ENCODE measurements around the gene ELOVL6. TPM values are rescaled to one million over a fixed set of nuclear protein-coding genes. Genes with fewer than 3 reads are reported as not detected.

Gene ELOVL6
- polyA plus RNA-seq, 1 donor from 2014 or later = 21.3 TPM

DNA sequence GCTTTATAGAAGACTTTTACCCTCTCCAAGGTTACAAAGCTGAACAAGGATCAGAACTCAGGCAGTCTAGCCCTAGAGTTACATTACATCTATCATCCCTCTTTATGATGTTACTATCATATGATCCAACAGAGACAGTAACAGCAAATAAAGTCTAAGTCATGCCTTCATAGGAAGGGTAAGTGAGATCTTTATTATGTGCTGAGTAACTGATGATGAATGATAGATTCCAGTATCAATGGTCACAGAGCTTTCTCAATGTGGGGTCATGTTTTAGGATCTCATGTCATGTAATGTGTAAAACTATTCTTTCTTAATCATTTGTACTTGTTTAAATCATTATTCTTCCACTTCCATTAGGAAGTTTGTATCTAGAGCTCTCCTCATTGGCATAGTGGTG is 22.8 kb downstream of the ELOVL6 start:
- Histone ChIP-seq H3K36me3 (ENCODE audit: insufficient read depth, low read length) (no peaks in the 10 kb centered on the region), H3K9me3 (ENCODE audit: low read length) (no peaks in the 10 kb centered on the region), H3K9ac (ENCODE audit: low read length) (no peak overlapping the region), H3K27ac (ENCODE audit: low read length) (no peak overlapping the region), H3K4me2 (ENCODE audit: low read length) (no peak overlapping the region), H2AFZ (ENCODE audit: low read depth, low read length) (no peak overlapping the region), H3K79me2 (replicated peaks; ENCODE audit: insufficient read depth, low read length) (peaks cover 40% of the 10 kb centered on the region), H3K9me2 (ENCODE audit: insufficient read depth, low read length) (no peaks in the 10 kb centered on the region), H3K4me3 (ENCODE audit: low read length) (no peak overlapping the region), H3K27me3 (ENCODE audit: insufficient read depth, low read depth, low read length) (no peaks in the 10 kb centered on the region), H4K20me1 (ENCODE audit: insufficient read depth) (no peaks in the 10 kb centered on the region), H3F3A (ENCODE audit: insufficient read depth, low read length, poor library complexity, severe bottlenecking) (peaks cover 3% of the 10 kb centered on the region)
- TF ChIP-seq TAF1 (IDR thresholded peaks at IDR 0.05; ENCODE audit: low read depth) (no peak), SMC3 (conservative IDR thresholded peaks at IDR 0.05; ENCODE audit: poor library complexity) (no peak), CTCF (IDR thresholded peaks at IDR 0.05; ENCODE audit: poor library complexity, severe bottlenecking) (no peak), POLR2AphosphoS5 (IDR thresholded peaks at IDR 0.05) (no peak), EP300 (conservative IDR thresholded peaks at IDR 0.05; ENCODE audit: poor library complexity, severe bottlenecking) (no peak), MXI1 (conservative IDR thresholded peaks at IDR 0.05; ENCODE audit: poor library complexity, severe bottlenecking) (no peak)
- TF ChIP-seq, protein P1, sequence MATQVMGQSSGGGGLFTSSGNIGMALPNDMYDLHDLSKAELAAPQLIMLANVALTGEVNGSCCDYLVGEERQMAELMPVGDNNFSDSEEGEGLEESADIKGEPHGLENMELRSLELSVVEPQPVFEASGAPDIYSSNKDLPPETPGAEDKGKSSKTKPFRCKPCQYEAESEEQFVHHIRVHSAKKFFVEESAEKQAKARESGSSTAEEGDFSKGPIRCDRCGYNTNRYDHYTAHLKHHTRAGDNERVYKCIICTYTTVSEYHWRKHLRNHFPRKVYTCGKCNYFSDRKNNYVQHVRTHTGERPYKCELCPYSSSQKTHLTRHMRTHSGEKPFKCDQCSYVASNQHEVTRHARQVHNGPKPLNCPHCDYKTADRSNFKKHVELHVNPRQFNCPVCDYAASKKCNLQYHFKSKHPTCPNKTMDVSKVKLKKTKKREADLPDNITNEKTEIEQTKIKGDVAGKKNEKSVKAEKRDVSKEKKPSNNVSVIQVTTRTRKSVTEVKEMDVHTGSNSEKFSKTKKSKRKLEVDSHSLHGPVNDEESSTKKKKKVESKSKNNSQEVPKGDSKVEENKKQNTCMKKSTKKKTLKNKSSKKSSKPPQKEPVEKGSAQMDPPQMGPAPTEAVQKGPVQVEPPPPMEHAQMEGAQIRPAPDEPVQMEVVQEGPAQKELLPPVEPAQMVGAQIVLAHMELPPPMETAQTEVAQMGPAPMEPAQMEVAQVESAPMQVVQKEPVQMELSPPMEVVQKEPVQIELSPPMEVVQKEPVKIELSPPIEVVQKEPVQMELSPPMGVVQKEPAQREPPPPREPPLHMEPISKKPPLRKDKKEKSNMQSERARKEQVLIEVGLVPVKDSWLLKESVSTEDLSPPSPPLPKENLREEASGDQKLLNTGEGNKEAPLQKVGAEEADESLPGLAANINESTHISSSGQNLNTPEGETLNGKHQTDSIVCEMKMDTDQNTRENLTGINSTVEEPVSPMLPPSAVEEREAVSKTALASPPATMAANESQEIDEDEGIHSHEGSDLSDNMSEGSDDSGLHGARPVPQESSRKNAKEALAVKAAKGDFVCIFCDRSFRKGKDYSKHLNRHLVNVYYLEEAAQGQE (IDR thresholded peaks at IDR 0.05; ENCODE audit: borderline replicate concordance) = no peak

DNA sequence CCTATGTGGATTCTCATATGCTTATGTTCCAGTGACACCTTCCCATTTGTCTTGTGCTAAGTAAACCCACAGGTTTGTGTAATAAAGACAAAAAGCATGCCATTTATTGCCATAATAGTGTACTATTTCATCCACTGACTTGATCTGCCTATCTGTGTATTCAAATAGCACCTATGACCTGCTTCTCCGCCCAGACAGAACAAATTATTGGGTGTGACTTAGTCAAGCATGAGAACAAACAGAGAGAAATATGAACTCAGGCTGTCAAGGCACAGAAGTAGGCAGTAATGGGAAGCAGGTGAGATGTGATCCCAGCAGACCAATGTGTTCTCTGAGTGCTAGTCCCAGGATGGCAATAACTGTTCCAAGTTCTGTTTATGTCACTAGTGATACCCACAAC is 25.4 kb downstream of the ELOVL6 start:
- Histone ChIP-seq H3K9me3 (ENCODE audit: low read length) (no peaks in the 10 kb centered on the region), H3K9me2 (ENCODE audit: insufficient read depth, low read length) (no peaks in the 10 kb centered on the region), H4K20me1 (ENCODE audit: insufficient read depth) (no peaks in the 10 kb centered on the region), H3K27ac (ENCODE audit: low read length) (no peak overlapping the region), H3K9ac (ENCODE audit: low read length) (no peak overlapping the region), H3K36me3 (ENCODE audit: insufficient read depth, low read length) (no peaks in the 10 kb centered on the region), H3K4me3 (ENCODE audit: low read length) (no peak overlapping the region), H3K27me3 (ENCODE audit: insufficient read depth, low read depth, low read length) (no peaks in the 10 kb centered on the region), H3K4me2 (ENCODE audit: low read length) (no peak overlapping the region), H2AFZ (ENCODE audit: low read depth, low read length) (no peak overlapping the region), H3F3A (ENCODE audit: insufficient read depth, low read length, poor library complexity, severe bottlenecking) (no peaks in the 10 kb centered on the region), H3K79me2 (replicated peaks; ENCODE audit: insufficient read depth, low read length) (peaks cover 25% of the 10 kb centered on the region)
- no peak for TF ChIP-seq MXI1 (conservative IDR thresholded peaks at IDR 0.05; ENCODE audit: poor library complexity, severe bottlenecking)

DNA sequence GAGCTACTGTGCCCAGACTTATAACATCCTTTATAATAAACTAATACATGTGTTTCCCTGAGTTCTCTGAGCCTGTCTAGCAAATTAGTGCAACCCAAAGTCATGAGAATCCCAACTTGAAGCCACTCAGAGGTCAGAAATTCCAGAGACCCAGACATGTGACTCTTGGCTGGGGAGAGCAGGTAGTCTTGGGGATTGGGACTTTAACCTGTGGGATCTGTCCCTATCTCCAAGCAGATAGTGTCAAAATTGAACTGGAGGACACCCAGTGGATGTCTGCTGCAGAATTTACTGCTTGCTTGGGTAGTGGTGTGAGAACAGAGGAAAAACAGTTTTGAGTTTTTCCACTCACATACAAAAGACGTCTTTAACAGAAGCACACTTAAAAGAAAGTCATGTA is 26.4 kb downstream of the ELOVL6 start:
- Histone ChIP-seq H3K79me2 (replicated peaks; ENCODE audit: insufficient read depth, low read length) (peaks cover 16% of the 10 kb centered on the region), H2AFZ (ENCODE audit: low read depth, low read length) (no peak overlapping the region), H3K9ac (ENCODE audit: low read length) (no peak overlapping the region), H3F3A (ENCODE audit: insufficient read depth, low read length, poor library complexity, severe bottlenecking) (no peaks in the 10 kb centered on the region), H3K4me3 (ENCODE audit: low read length) (no peak overlapping the region), H3K27me3 (ENCODE audit: insufficient read depth, low read depth, low read length) (no peaks in the 10 kb centered on the region), H3K9me2 (ENCODE audit: insufficient read depth, low read length) (no peaks in the 10 kb centered on the region), H4K20me1 (ENCODE audit: insufficient read depth) (no peaks in the 10 kb centered on the region), H3K27ac (ENCODE audit: low read length) (no peak overlapping the region), H3K36me3 (ENCODE audit: insufficient read depth, low read length) (no peaks in the 10 kb centered on the region), H3K9me3 (ENCODE audit: low read length) (no peaks in the 10 kb centered on the region), H3K4me2 (ENCODE audit: low read length) (no peak overlapping the region)
- TF ChIP-seq RAD21 (conservative IDR thresholded peaks at IDR 0.05) (no peak), MXI1 (conservative IDR thresholded peaks at IDR 0.05; ENCODE audit: poor library complexity, severe bottlenecking) (no peak), EZH2 (IDR thresholded peaks at IDR 0.05; ENCODE audit: borderline replicate concordance, insufficient read depth, low read length, poor library complexity, severe bottlenecking) (no peak), SMC3 (conservative IDR thresholded peaks at IDR 0.05; ENCODE audit: poor library complexity) (no peak), EP300 (conservative IDR thresholded peaks at IDR 0.05; ENCODE audit: poor library complexity, severe bottlenecking) (no peak), CTCF (IDR thresholded peaks at IDR 0.05; ENCODE audit: poor library complexity, severe bottlenecking) (no peak), TAF1 (IDR thresholded peaks at IDR 0.05; ENCODE audit: low read depth) (no peak), POLR2AphosphoS5 (IDR thresholded peaks at IDR 0.05) (no peak)
- TF ChIP-seq, protein P1 (IDR thresholded peaks at IDR 0.05; ENCODE audit: borderline replicate concordance) = no peak
